Panc1 (cell line): ENCODE results near the gene KRT4. TPM values are rescaled to one million over a fixed set of nuclear protein-coding genes. Genes with fewer than 3 reads are reported as not detected.
"Not testable (repeated sequence)": the region's sequence is repeated elsewhere in the genome, so short reads cannot be mapped to it uniquely, and the experiment has no call there.

Experiments
- ATAC-seq: fragments of 200-7000 bp; cut with Tn5 transposase; 2 replicates; pipeline ENCODE4 v1.9.1; 2020; ENCODE audit warnings: mild to moderate bottlenecking, moderate library complexity
- BruUV-seq: library from RNA; stranded (reverse); fragments of 400-500 nt; replicated peaks from 2 replicates; lab custom pipeline; 2021; lab: Mats Ljungman, UMichigan
- CTCF ChIA-PET: fragments of 300-600 bp; sonication (Branson Sonifier 250); formaldehyde crosslinking; loops from one replicate; lab custom pipeline; 2022; ENCODE audit warnings: antibody characterized with exemption; lab: Charles Lee
- POLR2A ChIA-PET: fragments of 300-600 bp; sonication (Branson Sonifier 250); formaldehyde crosslinking; loops from one replicate; lab custom pipeline; 2022; ENCODE audit warnings: antibody characterized with exemption; lab: Charles Lee
- DNase-seq: peaks from one replicate; pipeline ENCODE4 v3.0.0-alpha.2; 2010; ENCODE audit warnings: low read depth, low spot score
- H3K27ac ChIP-seq: 2 replicates; pipeline ENCODE4 v1.5.1; 2011; ENCODE audit warnings: mild to moderate bottlenecking, low read length, inconsistent platforms
- H3K27me3 ChIP-seq: fragments of 200-500 bp; sonication (Bioruptor generic); 2 replicates; pipeline ENCODE4 v1.6.0; 2014; ENCODE audit warnings: low read length, inconsistent platforms; ENCODE audit not compliant: control insufficient read depth, insufficient read depth
- H3K36me3 ChIP-seq: fragments of 200-500 bp; sonication (Bioruptor generic); 2 replicates; pipeline ENCODE4 v1.5.1; 2014; ENCODE audit warnings: inconsistent platforms, mild to moderate bottlenecking, low read length, moderate library complexity; ENCODE audit not compliant: control insufficient read depth, insufficient read depth
- H3K4me1 ChIP-seq: 2 replicates; pipeline ENCODE4 v1.5.1; 2011; ENCODE audit warnings: inconsistent platforms, mild to moderate bottlenecking, low read length, moderate library complexity; ENCODE audit not compliant: control insufficient read depth, insufficient read depth
- H3K4me3 ChIP-seq, 2 experiments: 2 replicates each; pipeline ENCODE4 v1.5.1; 2011 to 2012; ENCODE audit warnings: low read depth in 2 of 2, low read length in 2 of 2, mild to moderate bottlenecking in 2 of 2, inconsistent platforms in 1 of 2, moderate library complexity in 1 of 2
- H3K9me3 ChIP-seq: fragments of 200-500 bp; sonication (Bioruptor generic); 2 replicates; pipeline ENCODE4 v1.5.1; 2014; ENCODE audit warnings: low read depth, mild to moderate bottlenecking, inconsistent platforms, low read length, moderate library complexity; ENCODE audit not compliant: control insufficient read depth, insufficient read depth
- POLR2AphosphoS5 ChIP-seq: IDR thresholded peaks from 2 replicates; pipeline ENCODE4 v1.6.1; 2012; ENCODE audit warnings: mild to moderate bottlenecking, low read depth, low read length, moderate library complexity
- SIN3A ChIP-seq: IDR thresholded peaks from 2 replicates; pipeline ENCODE4 v1.6.1; 2012; ENCODE audit warnings: low read depth, mild to moderate bottlenecking, low read length, moderate library complexity, borderline replicate concordance; ENCODE audit not compliant: insufficient read depth
- TCF7L2 ChIP-seq: IDR thresholded peaks from 2 replicates; pipeline ENCODE4 v1.6.1; 2011; ENCODE audit warnings: mild to moderate bottlenecking, low read depth, low read length, inconsistent platforms
- in situ Hi-C: cut with HindIII; loops from 2 replicates; pipeline ENCODE4 v1.10.0; 2016; ENCODE audit warnings: low sequenced_read_pairs, low pct_unique_long_range_greater_than_20kb
- intact Hi-C: fragments of 100-400 bp; cut with micrococcal nuclease; formaldehyde crosslinking; loops from one replicate; pipeline ENCODE4 v1.10.0; 2022; ENCODE audit not compliant: unreplicated experiment
- total RNA-seq: library from RNA; stranded (reverse); gene quantifications from one replicate; pipeline ENCODE4 v1.2.1, GENCODE V29; 2021; ENCODE audit not compliant: unreplicated experiment
- TF ChIP-seq, protein P1 (sequence below), 2 experiments: IDR thresholded peaks; 2 replicates each; pipeline ENCODE4 v1.6.1; 2011 to 2012; ENCODE audit warnings: low read depth in 2 of 2, control low read depth in 1 of 2, low read length in 1 of 2, mild to moderate bottlenecking in 1 of 2, moderate library complexity in 1 of 2; ENCODE audit not compliant: insufficient read depth in 1 of 2
- TF ChIP-seq, protein P2 (sequence below): fragments of 450-650 bp; IDR thresholded peaks from 2 replicates; pipeline ENCODE4 v1.5.1; 2017; ENCODE audit warnings: mild to moderate bottlenecking

Gene KRT4
- total RNA-seq, 1 experiment from 2014 or later = 0.15 TPM

DNA sequence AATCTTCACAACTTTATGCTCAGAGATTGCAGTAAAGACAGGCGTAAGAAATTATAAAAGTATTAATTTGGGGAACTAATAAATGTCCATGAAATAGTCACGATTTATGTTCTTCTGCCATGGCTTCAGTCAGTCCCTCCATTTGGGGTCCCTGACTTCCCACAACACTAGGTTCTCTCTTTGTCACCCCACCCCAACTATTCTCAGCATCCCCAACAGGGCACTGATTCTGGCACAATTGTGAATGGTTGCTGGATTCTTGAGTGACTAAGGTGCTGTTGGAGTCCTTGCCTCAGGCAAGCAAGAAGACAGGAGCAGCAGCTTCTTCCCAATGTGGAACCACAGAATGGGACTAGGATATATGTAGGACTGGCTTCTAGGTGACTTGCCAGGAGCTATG is 52.1 kb downstream of the KRT4 start:
- Histone ChIP-seq H3K27ac (no peak overlapping the region), H3K9me3 (0 out of 2 replicates have a peak, but pooled peaks cover 10% of the 10 kb centered on the region), H3K36me3 (no peaks in the 10 kb centered on the region), H3K4me1 (no peaks in the 10 kb centered on the region), H3K4me3 (no peak overlapping the region), H3K27me3 (peaks cover 4% of the 10 kb centered on the region)
- TF ChIP-seq, protein P1, sequence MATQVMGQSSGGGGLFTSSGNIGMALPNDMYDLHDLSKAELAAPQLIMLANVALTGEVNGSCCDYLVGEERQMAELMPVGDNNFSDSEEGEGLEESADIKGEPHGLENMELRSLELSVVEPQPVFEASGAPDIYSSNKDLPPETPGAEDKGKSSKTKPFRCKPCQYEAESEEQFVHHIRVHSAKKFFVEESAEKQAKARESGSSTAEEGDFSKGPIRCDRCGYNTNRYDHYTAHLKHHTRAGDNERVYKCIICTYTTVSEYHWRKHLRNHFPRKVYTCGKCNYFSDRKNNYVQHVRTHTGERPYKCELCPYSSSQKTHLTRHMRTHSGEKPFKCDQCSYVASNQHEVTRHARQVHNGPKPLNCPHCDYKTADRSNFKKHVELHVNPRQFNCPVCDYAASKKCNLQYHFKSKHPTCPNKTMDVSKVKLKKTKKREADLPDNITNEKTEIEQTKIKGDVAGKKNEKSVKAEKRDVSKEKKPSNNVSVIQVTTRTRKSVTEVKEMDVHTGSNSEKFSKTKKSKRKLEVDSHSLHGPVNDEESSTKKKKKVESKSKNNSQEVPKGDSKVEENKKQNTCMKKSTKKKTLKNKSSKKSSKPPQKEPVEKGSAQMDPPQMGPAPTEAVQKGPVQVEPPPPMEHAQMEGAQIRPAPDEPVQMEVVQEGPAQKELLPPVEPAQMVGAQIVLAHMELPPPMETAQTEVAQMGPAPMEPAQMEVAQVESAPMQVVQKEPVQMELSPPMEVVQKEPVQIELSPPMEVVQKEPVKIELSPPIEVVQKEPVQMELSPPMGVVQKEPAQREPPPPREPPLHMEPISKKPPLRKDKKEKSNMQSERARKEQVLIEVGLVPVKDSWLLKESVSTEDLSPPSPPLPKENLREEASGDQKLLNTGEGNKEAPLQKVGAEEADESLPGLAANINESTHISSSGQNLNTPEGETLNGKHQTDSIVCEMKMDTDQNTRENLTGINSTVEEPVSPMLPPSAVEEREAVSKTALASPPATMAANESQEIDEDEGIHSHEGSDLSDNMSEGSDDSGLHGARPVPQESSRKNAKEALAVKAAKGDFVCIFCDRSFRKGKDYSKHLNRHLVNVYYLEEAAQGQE (IDR thresholded peaks at IDR 0.05; ENCODE audit: insufficient read depth in 1 of 2, low read depth in 2 of 2, low read length in 1 of 2) = no peak
- no peak for TF ChIP-seq SIN3A
- TF ChIP-seq, protein P2, sequence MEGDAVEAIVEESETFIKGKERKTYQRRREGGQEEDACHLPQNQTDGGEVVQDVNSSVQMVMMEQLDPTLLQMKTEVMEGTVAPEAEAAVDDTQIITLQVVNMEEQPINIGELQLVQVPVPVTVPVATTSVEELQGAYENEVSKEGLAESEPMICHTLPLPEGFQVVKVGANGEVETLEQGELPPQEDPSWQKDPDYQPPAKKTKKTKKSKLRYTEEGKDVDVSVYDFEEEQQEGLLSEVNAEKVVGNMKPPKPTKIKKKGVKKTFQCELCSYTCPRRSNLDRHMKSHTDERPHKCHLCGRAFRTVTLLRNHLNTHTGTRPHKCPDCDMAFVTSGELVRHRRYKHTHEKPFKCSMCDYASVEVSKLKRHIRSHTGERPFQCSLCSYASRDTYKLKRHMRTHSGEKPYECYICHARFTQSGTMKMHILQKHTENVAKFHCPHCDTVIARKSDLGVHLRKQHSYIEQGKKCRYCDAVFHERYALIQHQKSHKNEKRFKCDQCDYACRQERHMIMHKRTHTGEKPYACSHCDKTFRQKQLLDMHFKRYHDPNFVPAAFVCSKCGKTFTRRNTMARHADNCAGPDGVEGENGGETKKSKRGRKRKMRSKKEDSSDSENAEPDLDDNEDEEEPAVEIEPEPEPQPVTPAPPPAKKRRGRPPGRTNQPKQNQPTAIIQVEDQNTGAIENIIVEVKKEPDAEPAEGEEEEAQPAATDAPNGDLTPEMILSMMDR = no peak
- TF ChIP-seq TCF7L2 = no peak
- no peak for TF ChIP-seq POLR2AphosphoS5
- ATAC-seq (no peak), DNase-seq (no peak)
- in situ Hi-C loops = no loop called here
- POLR2A ChIA-PET = no interaction called here
- CTCF ChIA-PET = no interaction called here
- no TSS peak for BruUV-seq
- intact Hi-C loops = no loop called here

DNA sequence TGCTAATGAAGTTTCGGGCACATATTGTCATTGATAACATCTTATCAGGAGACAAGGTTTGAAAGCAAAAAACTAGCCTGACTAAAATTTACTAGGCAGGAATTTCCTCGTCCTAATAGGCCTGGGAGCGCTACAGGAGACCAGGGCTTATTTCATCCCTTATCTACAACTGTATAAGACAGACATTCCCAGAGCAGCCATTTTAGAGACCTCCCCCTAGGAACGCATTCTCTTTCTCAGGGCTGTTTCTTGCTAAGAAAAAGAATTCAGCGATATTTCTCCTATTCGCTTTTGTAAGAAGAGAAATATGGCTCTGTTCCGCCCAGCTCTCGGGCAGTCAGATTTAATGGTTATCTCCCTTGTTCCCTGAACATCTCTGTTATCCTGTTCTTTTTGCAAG is 52.7 kb downstream of the KRT4 start:
- in situ Hi-C loops, H3K4me1 ChIP-seq, intact Hi-C loops, BruUV-seq, H3K27ac ChIP-seq, H3K27me3 ChIP-seq, H3K36me3 ChIP-seq, DNase-seq, ATAC-seq, POLR2A ChIA-PET, CTCF ChIA-PET, H3K4me3 ChIP-seq: not testable (repeated sequence)
- H3K9me3 ChIP-seq = 0 out of 2 replicates have a peak, but pooled peaks cover 10% of the 10 kb centered on the region

DNA sequence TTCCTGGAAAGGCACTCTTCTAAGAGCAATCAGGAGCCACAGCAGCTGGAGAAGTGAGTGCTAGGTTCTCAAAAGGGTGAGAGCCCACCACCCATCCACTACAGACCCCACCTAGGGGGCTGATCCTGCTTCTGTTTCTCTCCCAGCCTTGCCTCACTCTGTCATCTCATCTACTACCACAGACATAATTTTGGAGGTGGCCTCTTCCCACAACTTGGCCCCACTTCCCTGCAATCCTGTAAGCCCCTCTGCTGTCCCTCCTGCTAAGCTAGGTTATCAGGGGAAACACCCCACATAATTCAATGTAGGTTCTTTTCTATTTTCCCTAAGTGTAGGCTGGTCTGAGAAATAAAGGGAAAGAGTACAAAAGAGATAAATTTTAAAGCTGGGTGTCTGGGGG is 53.3 kb downstream of the KRT4 start:
- no peak for DNase-seq
- ATAC-seq = no peak
- Histone ChIP-seq H3K27me3 (peaks cover 4% of the 10 kb centered on the region), H3K36me3 (no peaks in the 10 kb centered on the region), H3K4me3 (no peak overlapping the region), H3K9me3 (0 out of 2 replicates have a peak, but pooled peaks cover 10% of the 10 kb centered on the region), H3K27ac (no peak overlapping the region), H3K4me1 (no peaks in the 10 kb centered on the region)
- no TSS peak for BruUV-seq
- CTCF ChIA-PET = no interaction called here
- no peak for TF ChIP-seq TCF7L2
- TF ChIP-seq, protein P1 (IDR thresholded peaks at IDR 0.05; ENCODE audit: insufficient read depth in 1 of 2, low read depth in 2 of 2, low read length in 1 of 2) = no peak
- TF ChIP-seq, protein P2 = no peak
- POLR2A ChIA-PET = no interaction called here
- intact Hi-C loops = no loop called here
- in situ Hi-C loops = no loop called here
